HCT116 (cell line): Measurements from ENCODE around the gene ICA1L. TPM values are rescaled to one million over a fixed set of nuclear protein-coding genes. Genes with fewer than 3 reads are reported as not detected.

Source experiments
- ATAC-seq: fragments of 200-7000 bp; cut with Tn5 transposase; 2 replicates; pipeline ENCODE4 v1.9.1; 2020; ENCODE audit warnings: mild to moderate bottlenecking, moderate library complexity
- BruUV-seq: library from RNA; stranded (reverse); fragments of 400-500 nt; replicated peaks from 2 replicates; lab custom pipeline; 2021; lab: Mats Ljungman, UMichigan
- CTCF ChIA-PET: fragments of 300-600 bp; sonication (Branson Sonifier 250); formaldehyde crosslinking; loops from one replicate; lab custom pipeline; 2021; ENCODE audit warnings: antibody characterized with exemption; lab: Charles Lee
- POLR2A ChIA-PET: fragments of 300-600, 350-600 bp; sonication (Branson Sonifier 250); formaldehyde crosslinking; loops from one replicate; lab custom pipeline; 2021; ENCODE audit warnings: antibody characterized with exemption; lab: Charles Lee
- RAD21 ChIA-PET, 2 experiments: fragments of 300-600 bp; sonication (Branson Sonifier 250); formaldehyde crosslinking; loops; one replicate each; lab custom pipeline; 2023; ENCODE audit warnings: low total read pairs in 2 of 2; ENCODE audit not compliant: uncharacterized antibody in 2 of 2, unreplicated experiment in 2 of 2, low non-redundant PET in 1 of 2; lab: Charles Lee
- DNase-seq: peaks from one replicate; pipeline ENCODE4 v3.0.0-alpha.2; 2010; ENCODE audit warnings: low read depth, low spot score
- H2AFZ ChIP-seq: fragments of 200-600 bp; shearing (Covaris generic), sonication (generic); 2 replicates; pipeline ENCODE4 v1.6.1; 2017; ENCODE audit warnings: low read depth, mixed run types, mixed read lengths, antibody characterized with exemption, low read length; ENCODE audit not compliant: poor library complexity, severe bottlenecking
- H3K27ac ChIP-seq: 2 replicates; pipeline ENCODE4 v1.5.1; 2012; ENCODE audit warnings: low read depth, low read length
- H3K27me3 ChIP-seq: fragments of 200-600 bp; sonication (generic); 2 replicates; pipeline ENCODE4 v1.6.1; 2016; ENCODE audit warnings: mixed run types, low read length, mixed read lengths; ENCODE audit not compliant: insufficient read depth
- H3K36me3 ChIP-seq, 2 experiments: fragments of 200-500 bp in 1 of 2; fragments of 200-600 bp in 1 of 2; sonication (Bioruptor generic) in 1 of 2; sonication (generic) in 1 of 2; 2 replicates each; pipeline versions ENCODE4 v1.5.1 to v1.6.1; 2014 to 2016; ENCODE audit warnings: low read length in 2 of 2, inconsistent platforms in 1 of 2, mixed read lengths in 1 of 2, mixed run types in 1 of 2; ENCODE audit not compliant: insufficient read depth in 2 of 2, control insufficient read depth in 1 of 2
- H3K4me1 ChIP-seq, 2 experiments: fragments of 200-600 bp in 1 of 2; sonication (generic) in 1 of 2; 2 replicates each; pipeline versions ENCODE4 v1.5.1 to v1.6.1; 2012 to 2017; ENCODE audit warnings: low read length in 2 of 2, inconsistent platforms in 1 of 2, mild to moderate bottlenecking in 1 of 2, mixed read lengths in 1 of 2, mixed run types in 1 of 2, moderate library complexity in 1 of 2; ENCODE audit not compliant: insufficient read depth in 2 of 2, control insufficient read depth in 1 of 2
- H3K4me2 ChIP-seq: fragments of 200-600 bp; sonication (generic); 2 replicates; pipeline ENCODE4 v1.6.1; 2017; ENCODE audit warnings: mixed run types, low read length, mixed read lengths
- H3K4me3 ChIP-seq, 2 experiments: fragments of 200-600 bp in 1 of 2; sonication (generic) in 1 of 2; replicated peaks in 1 of 2; 2 replicates each; pipeline ENCODE4 v1.5.1; 2011 to 2016; ENCODE audit warnings: low read length in 2 of 2, control low read depth in 1 of 2, low read depth in 1 of 2, mild to moderate bottlenecking in 1 of 2, mixed read lengths in 1 of 2, mixed run types in 1 of 2
- H3K79me2 ChIP-seq: fragments of 200-600 bp; sonication (generic); 2 replicates; pipeline ENCODE4 v1.6.1; 2017; ENCODE audit warnings: mild to moderate bottlenecking, mixed run types, low read length, moderate library complexity, mixed read lengths; ENCODE audit not compliant: insufficient read depth
- H3K9ac ChIP-seq: fragments of 200-600 bp; sonication (generic); 2 replicates; pipeline ENCODE4 v1.6.1; 2016; ENCODE audit warnings: low read length, mixed read lengths
- H3K9me2 ChIP-seq: fragments of 200-600 bp; sonication (generic), shearing (Covaris generic); 2 replicates; pipeline ENCODE4 v1.6.1; 2017; ENCODE audit warnings: mixed run types, mild to moderate bottlenecking, moderate library complexity; ENCODE audit not compliant: insufficient read depth
- H3K9me3 ChIP-seq, 2 experiments: fragments of 200-500 bp in 1 of 2; fragments of 200-600 bp in 1 of 2; sonication (Bioruptor generic) in 1 of 2; sonication (generic) in 1 of 2; 2 replicates each; pipeline ENCODE4 v1.6.1; 2014 to 2017; ENCODE audit warnings: low read length in 2 of 2, mixed read lengths in 2 of 2, inconsistent platforms in 1 of 2, low read depth in 1 of 2, mild to moderate bottlenecking in 1 of 2, mixed run types in 1 of 2, moderate library complexity in 1 of 2; ENCODE audit not compliant: control insufficient read depth in 1 of 2, insufficient read depth in 1 of 2
- H4K20me1 ChIP-seq: fragments of 200-600 bp; sonication (generic), shearing (Covaris generic); 2 replicates; pipeline ENCODE4 v1.6.1; 2017; ENCODE audit warnings: mixed run types, mild to moderate bottlenecking, moderate library complexity; ENCODE audit not compliant: insufficient read depth
- CBX3 ChIP-seq: IDR thresholded peaks from 2 replicates; pipeline ENCODE4 v1.6.1; 2012; ENCODE audit warnings: low read depth
- CEBPB ChIP-seq: IDR thresholded peaks from 2 replicates; pipeline ENCODE4 v1.6.1; 2012; ENCODE audit warnings: low read depth
- EGR1 ChIP-seq: IDR thresholded peaks from 2 replicates; pipeline ENCODE4 v1.6.1; 2012; ENCODE audit warnings: low read depth
- ELF1 ChIP-seq: IDR thresholded peaks from 2 replicates; pipeline ENCODE4 v1.6.1; 2012; ENCODE audit warnings: low read depth, borderline replicate concordance
- EZH2phosphoT487 ChIP-seq: fragments of 200-600 bp; IDR thresholded peaks from 2 replicates; pipeline ENCODE4 v1.6.1; 2018; ENCODE audit warnings: antibody characterized with exemption, borderline replicate concordance
- FOSL1 ChIP-seq: IDR thresholded peaks from 2 replicates; pipeline ENCODE4 v1.6.1; 2012; ENCODE audit warnings: low read depth
- JUND ChIP-seq: IDR thresholded peaks from 2 replicates; pipeline ENCODE4 v1.6.1; 2012
- POLR2A ChIP-seq: IDR thresholded peaks from 2 replicates; pipeline ENCODE4 v1.7.0; 2011; ENCODE audit warnings: borderline replicate concordance; ENCODE audit not compliant: insufficient read depth, insufficient read length; ENCODE audit errors: extremely low read depth
- POLR2AphosphoS5 ChIP-seq: IDR thresholded peaks from 2 replicates; pipeline ENCODE4 v1.6.1; 2011; ENCODE audit warnings: mild to moderate bottlenecking, low read depth, low read length, moderate library complexity
- RAD21 ChIP-seq: IDR thresholded peaks from 2 replicates; pipeline ENCODE4 v1.6.1; 2012; ENCODE audit warnings: low read depth, mild to moderate bottlenecking
- SIN3A ChIP-seq: IDR thresholded peaks from 2 replicates; pipeline ENCODE4 v1.6.1; 2012; ENCODE audit warnings: low read depth
- TCF7L2 ChIP-seq: IDR thresholded peaks from 2 replicates; pipeline ENCODE4 v1.7.0; 2011; ENCODE audit warnings: borderline replicate concordance, inconsistent platforms; ENCODE audit not compliant: insufficient read depth, insufficient read length; ENCODE audit errors: extremely low read depth
- YY1 ChIP-seq: IDR thresholded peaks from 2 replicates; pipeline ENCODE4 v1.6.1; 2011; ENCODE audit warnings: low read length, low read depth, moderate library complexity, mild to moderate bottlenecking; ENCODE audit not compliant: insufficient replicate concordance; ENCODE audit errors: extremely low read depth
- ZFX ChIP-seq: fragments of 450-650 bp; IDR thresholded peaks from 2 replicates; pipeline ENCODE4 v1.6.1; 2017
- ZNF274 ChIP-seq: fragments of 200-500 bp; sonication (Bioruptor generic); IDR thresholded peaks from 2 replicates; pipeline ENCODE4 v1.6.1; 2014; ENCODE audit warnings: mild to moderate bottlenecking, low read depth, low read length, inconsistent platforms
- intact Hi-C: fragments of 100-400 bp; cut with micrococcal nuclease; formaldehyde crosslinking; loops from 2 replicates; pipeline ENCODE4 v1.10.0; 2022
- total RNA-seq: library from RNA; stranded (reverse); gene quantifications from one replicate; pipeline ENCODE4 v1.2.1, GENCODE V29; 2021; ENCODE audit not compliant: unreplicated experiment
- TF ChIP-seq, protein P1 (sequence below): IDR thresholded peaks from 2 replicates; pipeline ENCODE4 v1.6.1; 2012

ICA1L gene
- total RNA-seq, 1 experiment from 2014 or later, result 2.5 TPM

GRCh38 chr2:202764991-202765390 lies 106.6 kb downstream of the ICA1L start:
- RAD21 ChIA-PET, result no interaction called here
- Histone ChIP-seq H3K9me3 (no peaks in the 10 kb centered on the region), H3K4me1 (no peaks in the 10 kb centered on the region), H3K9me2 (no peaks in the 10 kb centered on the region), H4K20me1 (no peaks in the 10 kb centered on the region), H3K4me3 (no peak overlapping the region), H3K4me2 (no peak overlapping the region), H3K36me3 (no peaks in the 10 kb centered on the region), H3K27ac (no peak overlapping the region), H3K79me2 (no peaks in the 10 kb centered on the region), H3K27me3 (no peaks in the 10 kb centered on the region), H3K9ac (no peak overlapping the region), H2AFZ (no peak overlapping the region)
- intact Hi-C loops, result no loop called here
- CTCF ChIA-PET, result no interaction called here
- BruUV-seq, result no TSS peak
- DNase-seq (no peak), ATAC-seq (no peak)
- TF ChIP-seq ZNF274 (no peak), SIN3A (no peak), CEBPB (no peak), EZH2phosphoT487 (no peak), JUND (no peak), POLR2AphosphoS5 (no peak), YY1 (no peak), ZFX (no peak), CBX3 (no peak), EGR1 (no peak), TCF7L2 (no peak), ELF1 (no peak), RAD21 (no peak)
- TF ChIP-seq, protein P1, sequence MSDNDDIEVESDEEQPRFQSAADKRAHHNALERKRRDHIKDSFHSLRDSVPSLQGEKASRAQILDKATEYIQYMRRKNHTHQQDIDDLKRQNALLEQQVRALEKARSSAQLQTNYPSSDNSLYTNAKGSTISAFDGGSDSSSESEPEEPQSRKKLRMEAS, result no peak
- POLR2A ChIA-PET, result no interaction called here

DNA sequence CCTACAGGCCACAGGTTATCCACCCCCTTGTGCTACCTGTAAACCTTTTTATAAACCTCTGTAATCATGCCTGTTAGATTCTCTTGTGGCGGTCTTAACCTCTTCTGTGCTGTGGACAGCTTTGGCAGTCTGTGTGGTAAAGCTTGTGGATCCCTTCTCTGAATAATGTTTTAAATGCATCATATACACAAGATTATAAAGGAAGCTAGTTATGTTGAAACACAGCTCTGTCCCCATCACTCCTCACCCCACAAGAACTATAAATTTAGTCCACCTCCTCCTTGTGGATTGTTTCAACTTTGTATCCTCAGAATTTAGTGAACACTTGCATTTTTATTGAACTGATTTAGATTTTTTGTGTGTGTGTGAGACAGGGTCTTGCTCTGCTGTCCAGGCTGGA lies 107.7 kb downstream of the ICA1L start:
- Histone ChIP-seq H3K27me3 (no peaks in the 10 kb centered on the region), H2AFZ (no peak overlapping the region), H3K9me3 (no peaks in the 10 kb centered on the region), H3K79me2 (no peaks in the 10 kb centered on the region)
- ChIA-PET CTCF (no interaction called here), RAD21 (no interaction called here), POLR2A (no interaction called here)
- no peak for DNase-seq
- TF ChIP-seq EGR1 (no peak), ELF1 (no peak), FOSL1 (no peak), CBX3 (no peak), POLR2A (no peak), CEBPB (no peak), RAD21 (no peak), JUND (no peak)
- TF ChIP-seq, protein P1, result no peak
- TF ChIP-seq, all 23 proteins: peak for 0
- H3K4me2 ChIP-seq, result no peak overlapping the region
- no peak for ATAC-seq
- H3K9me2 ChIP-seq, result no peaks in the 10 kb centered on the region
- no peak overlapping the region for H3K27ac ChIP-seq
- H3K4me1 ChIP-seq, result no peaks in the 10 kb centered on the region
- intact Hi-C loops, result no loop called here
- no peak overlapping the region for H3K4me3 ChIP-seq
- BruUV-seq, result no TSS peak
- H4K20me1 ChIP-seq, result no peaks in the 10 kb centered on the region
- H3K9ac ChIP-seq, result no peak overlapping the region
- H3K36me3 ChIP-seq, result no peaks in the 10 kb centered on the region
